GM18517 (cell line): ENCODE measurements around the gene ERVFRD-1.

Source experiments
- ATAC-seq: cut with Tn5 transposase; IDR thresholded peaks from one replicate; pipeline ENCODE4 v1.9.1; 2021; ENCODE audit warnings: mild to moderate bottlenecking, moderate library complexity; ENCODE audit not compliant: unreplicated experiment

ERVFRD-1 gene

GRCh38 chr6:11110921-11111768, at the start of gene ERVFRD-1:
Gene ERVFRD-1 (minus strand): TSS chr6:11111725. CDS start chr6:11105310, 6,415 bp downstream.
- no peak for ATAC-seq

DNA sequence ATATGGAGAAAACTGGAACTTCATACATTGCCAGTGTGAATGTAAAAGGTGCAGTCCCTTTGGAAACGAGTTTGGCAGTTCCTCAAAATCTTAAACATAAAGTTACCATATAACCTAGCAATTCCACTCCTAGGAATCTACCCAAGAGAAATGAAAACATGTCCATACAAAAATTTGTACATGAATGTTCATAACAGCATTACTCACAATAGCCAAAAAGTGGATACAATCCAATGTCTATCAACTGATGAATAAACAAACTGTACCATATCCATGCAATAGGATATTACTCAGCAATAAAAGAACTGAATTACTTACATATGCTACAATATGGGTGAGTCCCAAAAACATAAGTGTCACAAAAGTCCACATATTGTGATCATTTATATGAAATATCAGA, 48.7 kb upstream of the ERVFRD-1 start:
- no peak for ATAC-seq

- ATAC-seq = no peak
Measured at GRCh38 chr6:11155589-11155988, 44.1 kb upstream of the ERVFRD-1 start.

DNA sequence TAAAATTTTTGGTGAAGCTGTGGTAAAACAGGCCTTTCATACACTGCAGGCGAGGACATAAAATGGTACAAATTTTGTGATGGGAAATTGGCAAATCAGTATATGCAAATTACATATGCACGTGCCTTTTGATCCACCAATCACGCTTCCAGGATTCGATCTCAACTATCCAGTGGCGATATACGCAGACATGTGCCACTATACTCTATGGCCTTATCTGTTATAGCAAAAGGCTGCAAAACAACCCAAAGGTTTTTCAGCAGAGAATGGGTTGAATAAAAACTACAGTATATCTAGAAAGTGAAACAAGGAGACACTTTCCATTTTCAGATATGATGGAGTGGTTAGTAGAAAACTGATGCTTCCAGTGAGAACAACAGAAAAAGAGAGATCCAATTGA, 41.9 kb upstream of the ERVFRD-1 start:
- no peak for ATAC-seq

- ATAC-seq = no peak
Measured at GRCh38 chr6:11152581-11152980, 41.1 kb upstream of the ERVFRD-1 start.

DNA sequence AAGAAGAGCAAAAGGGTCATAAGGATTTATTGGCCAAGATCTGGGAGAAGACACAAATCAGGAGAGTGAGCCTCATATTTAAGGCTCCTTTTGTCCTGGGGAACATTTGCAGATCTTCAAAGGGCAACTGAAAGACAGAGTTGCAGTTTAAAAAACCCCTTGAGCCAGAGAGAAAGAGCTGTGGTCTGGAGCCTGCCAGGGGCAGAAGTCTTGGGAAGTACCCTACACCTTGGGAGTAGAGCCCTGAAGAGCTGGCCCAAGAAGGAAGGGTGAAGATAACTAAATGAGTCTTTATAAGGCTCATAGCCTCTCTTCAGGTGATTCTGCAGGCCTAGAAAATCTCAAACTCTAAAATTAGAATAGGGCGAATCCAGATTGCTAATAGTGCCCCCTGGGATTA, 40.0 kb upstream of the ERVFRD-1 start:
- ATAC-seq = no peak

DNA sequence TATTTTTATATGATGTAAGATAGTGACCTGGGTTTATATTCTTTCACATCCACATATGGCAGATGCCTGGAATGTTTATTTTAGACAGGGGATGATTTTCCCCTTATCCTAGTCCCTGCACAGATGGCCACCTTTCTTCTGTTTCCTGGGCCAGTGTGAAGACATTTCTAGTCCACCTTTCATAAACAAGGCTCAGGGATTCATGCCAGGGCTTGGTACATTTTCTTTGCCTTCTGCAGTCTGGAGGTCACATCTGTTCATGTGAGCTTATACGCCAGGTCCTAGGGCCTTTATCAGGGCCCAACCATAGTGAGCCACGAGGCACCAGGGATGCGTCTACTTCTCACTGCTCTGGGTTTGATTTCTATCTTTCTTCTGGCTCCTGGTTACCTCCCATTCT, 38.0 kb upstream of the ERVFRD-1 start:
- ATAC-seq = no peak

- ATAC-seq = no peak
Measured at GRCh38 chr6:11146117-11146826, 34.7 kb upstream of the ERVFRD-1 start.

DNA sequence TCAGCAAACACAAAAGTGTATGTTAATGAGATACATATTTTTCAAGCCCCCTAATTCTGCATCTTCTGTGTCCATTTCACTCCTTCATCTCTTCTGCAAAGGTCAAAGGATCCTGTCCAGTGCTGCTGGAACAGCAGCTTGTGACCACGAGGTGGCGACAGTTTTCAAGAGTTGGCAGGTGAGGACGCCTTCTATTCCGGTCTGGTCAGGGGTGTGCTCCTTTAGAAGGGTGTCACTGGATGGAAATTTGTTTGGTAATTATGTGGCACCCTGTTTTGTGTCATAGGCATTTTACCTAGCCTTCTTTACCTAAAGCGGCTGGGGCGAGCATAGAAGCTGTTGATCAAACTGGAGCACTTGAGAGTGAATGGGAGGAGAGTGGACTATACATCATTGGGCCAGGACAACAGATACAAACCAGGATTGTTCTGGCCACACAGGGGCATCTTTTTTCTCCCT, 32.9 kb upstream of the ERVFRD-1 start:
- ATAC-seq = peak; percentile 83

- ATAC-seq = no peak
Measured at GRCh38 chr6:11143394-11144371, 32.2 kb upstream of the ERVFRD-1 start.

- no peak for ATAC-seq
Measured at GRCh38 chr6:11142296-11143027, 30.9 kb upstream of the ERVFRD-1 start.

DNA sequence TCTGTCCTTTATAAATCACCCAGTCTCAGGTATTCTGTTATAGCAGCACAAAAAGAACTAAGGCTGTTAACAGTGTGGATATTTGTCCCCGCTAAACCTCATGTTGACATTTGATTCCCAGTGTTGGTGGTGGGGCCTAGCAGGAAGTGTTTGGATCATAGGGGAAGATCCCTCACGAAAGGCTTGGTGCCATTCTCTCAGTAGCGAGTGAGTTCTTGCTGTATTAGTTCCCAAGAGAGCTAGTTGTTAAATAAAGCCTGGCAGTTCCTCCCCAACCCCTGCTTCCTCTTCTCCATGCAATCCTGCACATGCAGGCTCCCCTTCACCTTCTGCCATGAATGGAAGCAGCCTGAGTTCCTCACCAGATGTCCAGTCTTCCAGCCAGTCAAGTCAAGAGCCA, 29.8 kb upstream of the ERVFRD-1 start:
- no peak for ATAC-seq

DNA sequence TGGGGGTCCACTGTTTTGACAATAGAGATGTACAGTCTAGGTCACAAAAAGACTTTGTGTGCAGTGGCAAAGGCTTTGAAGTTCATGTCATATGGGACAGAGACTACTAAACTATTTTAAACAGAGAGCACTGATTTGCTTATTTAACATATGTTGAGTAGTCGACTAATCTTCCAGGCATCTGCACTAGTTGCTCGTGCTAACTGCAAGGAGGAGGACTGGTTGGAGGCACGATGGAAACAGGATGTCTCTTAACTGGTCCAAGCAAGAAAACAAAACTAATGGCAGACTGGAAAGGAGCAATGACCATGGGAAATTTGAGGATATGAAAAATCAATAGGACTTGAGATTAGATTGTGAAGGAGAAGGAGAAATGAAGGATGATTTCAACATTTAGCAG, 28.5 kb upstream of the ERVFRD-1 start:
- ATAC-seq = no peak

DNA sequence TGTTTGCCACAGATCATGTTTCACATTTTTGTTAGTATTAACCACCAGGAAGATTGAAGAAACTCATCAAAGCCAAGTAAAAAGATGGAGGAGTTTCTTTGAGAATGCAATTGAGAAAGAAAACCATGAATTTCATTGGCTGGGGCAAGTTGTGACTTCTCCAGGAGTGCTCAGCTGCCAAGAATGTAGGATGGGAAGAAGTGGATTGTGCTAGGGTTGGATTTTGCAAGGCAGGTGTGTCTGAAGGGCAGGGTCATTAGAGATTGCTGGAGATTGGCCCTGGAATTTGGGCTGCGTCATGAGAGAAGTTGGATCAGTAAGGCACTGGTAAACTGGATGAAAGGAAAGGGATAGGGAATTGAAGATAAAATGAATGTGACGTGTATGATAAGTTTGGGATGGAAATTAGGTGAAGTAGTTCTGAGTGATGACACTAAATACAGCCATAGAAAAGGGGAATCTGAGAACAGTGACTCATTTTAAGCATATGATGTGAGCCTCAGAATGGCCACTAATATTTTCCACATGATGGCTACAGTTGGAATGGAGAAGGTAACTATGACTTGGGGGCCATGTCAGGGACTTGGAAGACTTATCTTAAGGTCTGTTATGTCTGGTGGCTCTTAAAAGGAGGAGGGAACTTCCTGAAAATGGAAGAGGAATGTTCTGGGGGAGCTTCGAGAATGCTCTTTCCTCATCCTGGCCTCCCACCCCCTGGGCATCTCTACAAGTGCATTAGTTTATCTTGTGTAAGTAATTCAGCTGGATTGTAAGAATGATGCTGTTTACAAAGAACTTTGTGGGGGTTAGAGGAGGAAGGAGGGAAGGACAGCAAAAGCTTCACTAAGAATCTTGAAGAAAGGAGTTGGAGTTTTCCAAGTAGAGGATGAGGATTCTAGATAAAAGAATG, 27.8 kb upstream of the ERVFRD-1 start:
- no peak for ATAC-seq

GRCh38 chr6:11136809-11137208, 25.3 kb upstream of the ERVFRD-1 start:
- no peak for ATAC-seq

GRCh38 chr6:11133281-11133680, 21.8 kb upstream of the ERVFRD-1 start:
- no peak for ATAC-seq

DNA sequence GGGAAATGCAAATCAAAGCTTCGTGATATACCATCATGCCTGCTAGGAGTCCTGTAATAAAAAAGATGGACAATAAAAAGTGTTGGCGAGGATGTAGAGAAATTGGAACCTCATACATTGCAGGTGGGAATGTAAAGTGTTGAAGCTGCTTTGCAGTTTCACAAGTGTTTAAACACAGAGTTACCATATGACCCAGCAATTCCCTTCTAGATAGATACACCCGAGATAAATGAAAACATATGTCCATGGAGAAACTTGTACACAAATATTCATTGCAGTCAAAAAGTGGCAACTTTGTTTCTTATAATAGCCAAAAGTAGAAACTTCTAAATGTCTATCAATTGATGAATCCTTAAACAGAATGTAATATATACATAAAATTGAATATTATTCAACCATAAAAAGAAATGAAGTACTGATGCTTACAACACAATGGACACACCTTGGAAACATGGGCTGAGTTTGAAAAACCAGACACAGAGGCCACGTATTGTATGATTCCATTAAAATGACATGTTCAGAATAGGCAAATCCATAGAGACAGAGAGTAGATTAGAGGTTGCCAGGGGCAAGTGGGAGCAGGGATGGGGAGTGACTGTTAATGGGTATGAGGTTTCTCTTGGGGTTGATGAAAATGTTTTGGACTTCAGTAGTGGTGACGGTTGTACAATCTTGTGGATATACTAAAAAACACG, 20.8 kb upstream of the ERVFRD-1 start:
- no peak for ATAC-seq

DNA sequence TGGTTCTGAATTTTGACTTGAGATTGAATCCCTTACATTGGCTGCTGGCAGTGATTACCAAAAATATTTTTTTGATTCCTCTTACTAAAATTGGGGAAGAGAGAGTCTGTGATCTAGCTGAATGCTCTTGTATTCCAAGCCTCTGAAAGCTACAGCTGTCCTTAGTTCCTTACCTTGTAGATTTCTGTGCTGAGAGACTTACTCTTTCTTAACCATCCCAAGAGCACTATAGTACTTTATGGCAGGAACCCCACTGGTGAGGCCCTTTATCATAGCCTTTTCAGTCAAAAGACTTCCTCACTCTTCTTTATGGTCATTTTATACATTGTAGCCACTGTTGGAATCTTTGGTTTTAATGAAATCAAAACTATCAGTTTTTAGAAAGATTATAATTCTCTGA, 19.1 kb upstream of the ERVFRD-1 start:
- ATAC-seq = no peak
